Measurements from ENCODE around the gene SHROOM3. TPM values are rescaled to one million over a fixed set of nuclear protein-coding genes. Genes with fewer than 3 reads are reported as not detected.

Gene SHROOM3
- total and polyA plus RNA-seq, 2 experiments from 2014 or later = 11.3 to 73.5 TPM

GRCh38 chr4:76639288-76639687 lies 204.3 kb downstream of the SHROOM3 start (continued):
- TF ChIP-seq REST (IDR thresholded peaks at IDR 0.05; ENCODE audit: unreplicated experiment) (no peak), ZNF331 (CRISPR knock-in tag; IDR thresholded peaks at IDR 0.05; ENCODE audit: low read depth) (no peak), EZH2phosphoT487 (IDR thresholded peaks at IDR 0.05; ENCODE audit: unreplicated experiment) (no peak)
- TF ChIP-seq, protein P1, sequence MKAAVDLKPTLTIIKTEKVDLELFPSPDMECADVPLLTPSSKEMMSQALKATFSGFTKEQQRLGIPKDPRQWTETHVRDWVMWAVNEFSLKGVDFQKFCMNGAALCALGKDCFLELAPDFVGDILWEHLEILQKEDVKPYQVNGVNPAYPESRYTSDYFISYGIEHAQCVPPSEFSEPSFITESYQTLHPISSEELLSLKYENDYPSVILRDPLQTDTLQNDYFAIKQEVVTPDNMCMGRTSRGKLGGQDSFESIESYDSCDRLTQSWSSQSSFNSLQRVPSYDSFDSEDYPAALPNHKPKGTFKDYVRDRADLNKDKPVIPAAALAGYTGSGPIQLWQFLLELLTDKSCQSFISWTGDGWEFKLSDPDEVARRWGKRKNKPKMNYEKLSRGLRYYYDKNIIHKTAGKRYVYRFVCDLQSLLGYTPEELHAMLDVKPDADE (IDR thresholded peaks at IDR 0.05) = no peak

DNA sequence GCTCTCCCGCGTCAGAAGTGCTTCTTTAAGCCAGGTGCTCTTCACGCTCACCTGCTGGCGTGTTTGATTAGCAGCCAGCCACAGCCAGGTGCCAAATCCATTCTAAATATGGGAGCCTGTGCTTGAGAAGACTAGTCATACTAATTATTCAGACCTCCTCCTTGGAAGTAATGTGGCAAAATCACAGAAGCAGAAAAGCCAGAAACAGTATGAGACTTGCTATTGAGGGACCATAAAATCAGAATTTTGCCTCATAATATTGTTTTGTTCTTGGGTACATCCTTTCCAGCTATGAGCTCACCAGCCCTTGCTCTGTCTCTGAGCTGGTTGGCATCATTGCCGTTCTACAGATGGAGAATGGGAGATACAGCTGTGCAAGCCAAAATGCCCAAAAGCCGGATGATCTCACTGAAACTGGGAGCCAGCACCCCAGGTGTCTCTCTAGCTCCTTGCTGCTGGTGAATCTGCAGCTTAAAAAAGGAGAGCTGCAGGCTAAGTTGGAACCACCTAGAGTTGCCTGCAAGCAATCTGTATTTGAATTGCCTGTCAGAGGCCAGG lies 205.4 kb downstream of the SHROOM3 start:
- Mint-ChIP-seq H3K4me1 (peaks cover 34% of the 10 kb centered on the region), H3K27me3 (ENCODE audit: insufficient read depth, low read depth, poor library complexity) (peaks cover 3% of the 10 kb centered on the region), H3K4me3 (no peak overlapping the region), H3K9me3 (no peaks in the 10 kb centered on the region), H3K27ac (peak overlapping the region; percentile 60), H3K36me3 (ENCODE audit: low read depth) (no peaks in the 10 kb centered on the region)
- Histone ChIP-seq H3K36me3 (ENCODE audit: insufficient read depth) (no peaks in the 10 kb centered on the region), H3K4me3 (no peak overlapping the region), H3K79me2 (replicated peaks; ENCODE audit: insufficient read depth) (no peaks in the 10 kb centered on the region), H3F3A (replicated peaks; ENCODE audit: low read depth) (no peaks in the 10 kb centered on the region), H4K20me1 (replicated peaks; ENCODE audit: insufficient read depth) (no peaks in the 10 kb centered on the region), H3K4me2 (0 out of 2 replicates have a peak overlapping the region, but pooled peaks have one; percentile 19), H2AFZ (no peak overlapping the region), H3K27ac (ENCODE audit: low read depth) (no peak overlapping the region), H3K9me2 (ENCODE audit: insufficient read depth) (peaks cover 13% of the 10 kb centered on the region), H3K27me3 (ENCODE audit: insufficient read depth) (no peaks in the 10 kb centered on the region), H3K4me1 (ENCODE audit: insufficient read depth) (peaks cover 15% of the 10 kb centered on the region)
- ATAC-seq (peak; percentile 87), DNase-seq (ENCODE audit: low spot score) (peak; percentile 29)
- TF ChIP-seq STAT1 (IDR thresholded peaks at IDR 0.05; ENCODE audit: unreplicated experiment) (no peak), CREB1 (CRISPR knock-in tag; IDR thresholded peaks at IDR 0.05; ENCODE audit: low read depth) (no peak), ZNF331 (CRISPR knock-in tag; IDR thresholded peaks at IDR 0.05; ENCODE audit: low read depth) (no peak), REST (IDR thresholded peaks at IDR 0.05; ENCODE audit: unreplicated experiment) (no peak), JUNB (IDR thresholded peaks at IDR 0.05; ENCODE audit: unreplicated experiment) (no peak), ZNF114 (CRISPR knock-in tag; IDR thresholded peaks at IDR 0.05) (no peak)
- TF ChIP-seq, protein P2, sequence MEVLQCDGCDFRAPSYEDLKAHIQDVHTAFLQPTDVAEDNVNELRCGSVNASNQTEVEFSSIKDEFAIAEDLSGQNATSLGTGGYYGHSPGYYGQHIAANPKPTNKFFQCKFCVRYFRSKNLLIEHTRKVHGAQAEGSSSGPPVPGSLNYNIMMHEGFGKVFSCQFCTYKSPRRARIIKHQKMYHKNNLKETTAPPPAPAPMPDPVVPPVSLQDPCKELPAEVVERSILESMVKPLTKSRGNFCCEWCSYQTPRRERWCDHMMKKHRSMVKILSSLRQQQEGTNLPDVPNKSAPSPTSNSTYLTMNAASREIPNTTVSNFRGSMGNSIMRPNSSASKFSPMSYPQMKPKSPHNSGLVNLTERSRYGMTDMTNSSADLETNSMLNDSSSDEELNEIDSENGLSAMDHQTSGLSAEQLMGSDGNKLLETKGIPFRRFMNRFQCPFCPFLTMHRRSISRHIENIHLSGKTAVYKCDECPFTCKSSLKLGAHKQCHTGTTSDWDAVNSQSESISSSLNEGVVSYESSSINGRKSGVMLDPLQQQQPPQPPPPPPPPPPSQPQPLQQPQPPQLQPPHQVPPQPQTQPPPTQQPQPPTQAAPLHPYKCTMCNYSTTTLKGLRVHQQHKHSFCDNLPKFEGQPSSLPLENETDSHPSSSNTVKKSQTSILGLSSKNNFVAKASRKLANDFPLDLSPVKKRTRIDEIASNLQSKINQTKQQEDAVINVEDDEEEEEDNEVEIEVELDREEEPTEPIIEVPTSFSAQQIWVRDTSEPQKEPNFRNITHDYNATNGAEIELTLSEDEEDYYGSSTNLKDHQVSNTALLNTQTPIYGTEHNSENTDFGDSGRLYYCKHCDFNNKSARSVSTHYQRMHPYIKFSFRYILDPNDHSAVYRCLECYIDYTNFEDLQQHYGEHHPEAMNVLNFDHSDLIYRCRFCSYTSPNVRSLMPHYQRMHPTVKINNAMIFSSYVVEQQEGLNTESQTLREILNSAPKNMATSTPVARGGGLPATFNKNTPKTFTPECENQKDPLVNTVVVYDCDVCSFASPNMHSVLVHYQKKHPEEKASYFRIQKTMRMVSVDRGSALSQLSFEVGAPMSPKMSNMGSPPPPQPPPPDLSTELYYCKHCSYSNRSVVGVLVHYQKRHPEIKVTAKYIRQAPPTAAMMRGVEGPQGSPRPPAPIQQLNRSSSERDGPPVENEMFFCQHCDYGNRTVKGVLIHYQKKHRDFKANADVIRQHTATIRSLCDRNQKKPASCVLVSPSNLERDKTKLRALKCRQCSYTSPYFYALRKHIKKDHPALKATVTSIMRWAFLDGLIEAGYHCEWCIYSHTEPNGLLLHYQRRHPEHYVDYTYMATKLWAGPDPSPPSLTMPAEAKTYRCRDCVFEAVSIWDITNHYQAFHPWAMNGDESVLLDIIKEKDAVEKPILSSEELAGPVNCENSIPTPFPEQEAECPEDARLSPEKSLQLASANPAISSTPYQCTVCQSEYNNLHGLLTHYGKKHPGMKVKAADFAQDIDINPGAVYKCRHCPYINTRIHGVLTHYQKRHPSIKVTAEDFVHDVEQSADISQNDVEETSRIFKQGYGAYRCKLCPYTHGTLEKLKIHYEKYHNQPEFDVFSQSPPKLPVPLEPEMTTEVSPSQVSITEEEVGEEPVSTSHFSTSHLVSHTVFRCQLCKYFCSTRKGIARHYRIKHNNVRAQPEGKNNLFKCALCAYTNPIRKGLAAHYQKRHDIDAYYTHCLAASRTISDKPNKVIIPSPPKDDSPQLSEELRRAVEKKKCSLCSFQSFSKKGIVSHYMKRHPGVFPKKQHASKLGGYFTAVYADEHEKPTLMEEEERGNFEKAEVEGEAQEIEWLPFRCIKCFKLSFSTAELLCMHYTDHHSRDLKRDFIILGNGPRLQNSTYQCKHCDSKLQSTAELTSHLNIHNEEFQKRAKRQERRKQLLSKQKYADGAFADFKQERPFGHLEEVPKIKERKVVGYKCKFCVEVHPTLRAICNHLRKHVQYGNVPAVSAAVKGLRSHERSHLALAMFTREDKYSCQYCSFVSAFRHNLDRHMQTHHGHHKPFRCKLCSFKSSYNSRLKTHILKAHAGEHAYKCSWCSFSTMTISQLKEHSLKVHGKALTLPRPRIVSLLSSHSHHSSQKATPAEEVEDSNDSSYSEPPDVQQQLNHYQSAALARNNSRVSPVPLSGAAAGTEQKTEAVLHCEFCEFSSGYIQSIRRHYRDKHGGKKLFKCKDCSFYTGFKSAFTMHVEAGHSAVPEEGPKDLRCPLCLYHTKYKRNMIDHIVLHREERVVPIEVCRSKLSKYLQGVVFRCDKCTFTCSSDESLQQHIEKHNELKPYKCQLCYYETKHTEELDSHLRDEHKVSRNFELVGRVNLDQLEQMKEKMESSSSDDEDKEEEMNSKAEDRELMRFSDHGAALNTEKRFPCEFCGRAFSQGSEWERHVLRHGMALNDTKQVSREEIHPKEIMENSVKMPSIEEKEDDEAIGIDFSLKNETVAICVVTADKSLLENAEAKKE (CRISPR knock-in tag; IDR thresholded peaks at IDR 0.05) = no peak

Data from GM23338 (cell line).